Keratinocyte (primary cell): ENCODE measurements around the gene DNAAF6. TPM values are rescaled to one million over a fixed set of nuclear protein-coding genes. Genes with fewer than 3 reads are reported as not detected.

Source experiments
- DNase-seq: peaks from one replicate; pipeline ENCODE4 v3.0.0-alpha.2; 2011; ENCODE audit warnings: low read depth, missing footprints, low spot score
- FAIRE-seq: peaks from 2 replicates; lab custom pipeline; 2011; peaks lifted over from hg19 to GRCh38; lab: Jason Lieb, UNC
- H2AFZ ChIP-seq: 2 replicates; pipeline ENCODE4 v1.6.0; 2012; ENCODE audit warnings: low read length, control low read depth, inconsistent platforms; ENCODE audit not compliant: control insufficient read depth
- H3K27ac ChIP-seq: 2 replicates; pipeline ENCODE4 v1.5.1; 2011; ENCODE audit warnings: low read length; ENCODE audit not compliant: control insufficient read depth, insufficient read depth
- H3K27me3 ChIP-seq: 3 replicates; pipeline ENCODE4 v1.6.0; 2011; ENCODE audit warnings: low read length; ENCODE audit not compliant: control insufficient read depth, insufficient read depth; ENCODE audit errors: extremely low read depth
- H3K36me3 ChIP-seq, 2 experiments: 2 replicates in 1 of 2; 3 replicates in 1 of 2; pipeline ENCODE4 v1.5.1; 2011; ENCODE audit warnings: low read length in 2 of 2, mild to moderate bottlenecking in 1 of 2; ENCODE audit not compliant: control insufficient read depth in 2 of 2, insufficient read depth in 2 of 2; ENCODE audit errors: extremely low read depth in 1 of 2
- H3K4me1 ChIP-seq: 3 replicates; pipeline ENCODE4 v1.5.1; 2011; ENCODE audit warnings: low read length; ENCODE audit not compliant: control insufficient read depth, insufficient read depth; ENCODE audit errors: extremely low read depth
- H3K4me2 ChIP-seq: 3 replicates; pipeline ENCODE4 v1.6.0; 2011; ENCODE audit warnings: low read depth, low read length; ENCODE audit not compliant: control insufficient read depth, insufficient read depth; ENCODE audit errors: extremely low read depth
- H3K4me3 ChIP-seq, 3 experiments: fragments of 200-600 bp in 1 of 3; sonication (generic) in 1 of 3; 2 replicates in 2 of 3; 3 replicates in 1 of 3; pipeline ENCODE4 v1.5.1; 2011 to 2016; ENCODE audit warnings: low read length in 3 of 3, mild to moderate bottlenecking in 3 of 3, control low read depth in 2 of 3, inconsistent platforms in 1 of 3, low read depth in 1 of 3, mixed read lengths in 1 of 3, mixed run types in 1 of 3, moderate library complexity in 1 of 3; ENCODE audit not compliant: control insufficient read depth in 2 of 3, insufficient read depth in 2 of 3; ENCODE audit errors: extremely low read depth in 1 of 3
- H3K79me2 ChIP-seq: 2 replicates; pipeline ENCODE4 v1.6.0; 2012; ENCODE audit warnings: low read length; ENCODE audit not compliant: control insufficient read depth, insufficient read depth
- H3K9ac ChIP-seq: 3 replicates; pipeline ENCODE4 v1.6.0; 2011; ENCODE audit warnings: low read length; ENCODE audit not compliant: control insufficient read depth, insufficient read depth; ENCODE audit errors: extremely low read depth
- H3K9me1 ChIP-seq: 3 replicates; pipeline ENCODE4 v1.6.0; 2011; ENCODE audit warnings: low read length; ENCODE audit not compliant: control insufficient read depth, insufficient read depth; ENCODE audit errors: extremely low read depth
- H3K9me3 ChIP-seq: 2 replicates; pipeline ENCODE4 v1.5.1; 2012; ENCODE audit warnings: low read depth, low read length; ENCODE audit not compliant: control insufficient read depth
- H4K20me1 ChIP-seq: 3 replicates; pipeline ENCODE4 v1.6.0; 2011; ENCODE audit warnings: low read length; ENCODE audit not compliant: control insufficient read depth, insufficient read depth; ENCODE audit errors: extremely low read depth
- EZH2 ChIP-seq: IDR thresholded peaks from one replicate; pipeline ENCODE4 v1.6.1; 2012; ENCODE audit warnings: inconsistent platforms, mild to moderate bottlenecking, low read length, moderate library complexity
- dilution Hi-C: fragments of 300-500 bp; cut with MboI; formaldehyde crosslinking; loops from one replicate; pipeline ENCODE4 v1.7.0; 2020; ENCODE audit warnings: low sequenced_read_pairs; ENCODE audit not compliant: extremely low pct_ligation_motif_present
- polyA plus RNA-seq, 5 experiments: library from polyadenylated mRNA; depleted of rRNA in 3 of 5; stranded (reverse) in 3 of 5; stranded (forward) in 1 of 5; unstranded in 1 of 5; fragments of >200 nt; gene quantifications; 1 replicate in 1 of 5; 2 replicates in 3 of 5; 3 replicates in 1 of 5; pipeline versions ENCODE4 v1.2.1 to v1.2.3, GENCODE V29; 2011 to 2012; ENCODE audit warnings: missing spikeins in 2 of 5, low read depth in 1 of 5, low replicate concordance in 1 of 5
- TF ChIP-seq, protein P1 (sequence below), 3 experiments: IDR thresholded peaks in 1 of 3; conservative IDR thresholded peaks in 1 of 3; optimal IDR thresholded peaks in 1 of 3; 2 replicates in 2 of 3; 3 replicates in 1 of 3; pipeline versions ENCODE3 to v1.5.1; 2011; ENCODE audit warnings: low read length in 3 of 3, mild to moderate bottlenecking in 3 of 3, moderate library complexity in 2 of 3, control low read depth in 1 of 3, inconsistent platforms in 1 of 3; ENCODE audit not compliant: insufficient read depth in 2 of 3; ENCODE audit errors: extremely low read depth in 1 of 3

Gene DNAAF6
- polyA plus RNA-seq, 1 donor (not counting 4 experiments of a cell fraction or from before 2014, with no cell fraction given): not detected

DNA sequence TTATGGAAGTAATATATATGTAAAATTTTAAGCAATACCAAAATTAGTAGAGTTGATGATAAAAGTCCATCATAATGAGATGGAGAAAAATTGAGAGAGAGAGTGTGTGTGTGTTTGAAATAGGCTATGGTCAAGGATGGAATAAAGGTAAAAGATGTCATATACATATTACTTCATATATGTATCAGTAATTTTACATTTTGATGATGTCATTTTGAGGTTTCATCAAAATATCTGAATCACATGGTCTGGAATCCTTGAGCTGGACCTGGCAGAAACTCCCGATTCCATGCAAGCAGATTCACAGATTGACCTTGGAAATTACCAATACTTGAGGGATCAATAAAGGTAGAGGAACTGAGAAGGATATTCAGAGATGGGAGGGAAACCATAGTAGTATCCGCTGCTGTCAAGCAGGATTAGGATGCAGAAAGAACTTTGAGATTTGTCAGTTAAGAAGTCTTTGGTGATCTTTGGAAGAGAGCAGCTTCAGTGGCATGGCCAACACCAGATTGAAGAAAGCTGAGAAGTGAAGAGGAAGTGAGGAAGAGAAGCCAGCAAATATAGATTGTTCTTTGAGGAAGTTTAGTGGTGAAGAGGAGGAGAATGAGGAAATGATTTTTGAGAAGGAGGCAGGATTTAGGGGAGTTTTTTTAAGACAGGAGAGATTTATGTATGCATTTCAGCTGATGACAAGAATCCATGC lies 21.5 kb downstream of the DNAAF6 start:
- no peaks in the 10 kb centered on the region for H3K9me1 ChIP-seq
- no peak for FAIRE-seq
- no peak for DNase-seq
- no peaks in the 10 kb centered on the region for H3K9me3 ChIP-seq
- H3K27me3 ChIP-seq: no peaks in the 10 kb centered on the region
- H3K79me2 ChIP-seq: no peaks in the 10 kb centered on the region
- H3K4me1 ChIP-seq: no peaks in the 10 kb centered on the region
- no peaks in the 10 kb centered on the region for H3K36me3 ChIP-seq
- no peak overlapping the region for H3K4me2 ChIP-seq
- H3K9ac ChIP-seq: no peak overlapping the region
- H2AFZ ChIP-seq: no peak overlapping the region
- dilution Hi-C loops: no loop called here
- no peak overlapping the region for H3K4me3 ChIP-seq
- no peak overlapping the region for H3K27ac ChIP-seq
- TF ChIP-seq EZH2: no peak
- TF ChIP-seq, protein P1, sequence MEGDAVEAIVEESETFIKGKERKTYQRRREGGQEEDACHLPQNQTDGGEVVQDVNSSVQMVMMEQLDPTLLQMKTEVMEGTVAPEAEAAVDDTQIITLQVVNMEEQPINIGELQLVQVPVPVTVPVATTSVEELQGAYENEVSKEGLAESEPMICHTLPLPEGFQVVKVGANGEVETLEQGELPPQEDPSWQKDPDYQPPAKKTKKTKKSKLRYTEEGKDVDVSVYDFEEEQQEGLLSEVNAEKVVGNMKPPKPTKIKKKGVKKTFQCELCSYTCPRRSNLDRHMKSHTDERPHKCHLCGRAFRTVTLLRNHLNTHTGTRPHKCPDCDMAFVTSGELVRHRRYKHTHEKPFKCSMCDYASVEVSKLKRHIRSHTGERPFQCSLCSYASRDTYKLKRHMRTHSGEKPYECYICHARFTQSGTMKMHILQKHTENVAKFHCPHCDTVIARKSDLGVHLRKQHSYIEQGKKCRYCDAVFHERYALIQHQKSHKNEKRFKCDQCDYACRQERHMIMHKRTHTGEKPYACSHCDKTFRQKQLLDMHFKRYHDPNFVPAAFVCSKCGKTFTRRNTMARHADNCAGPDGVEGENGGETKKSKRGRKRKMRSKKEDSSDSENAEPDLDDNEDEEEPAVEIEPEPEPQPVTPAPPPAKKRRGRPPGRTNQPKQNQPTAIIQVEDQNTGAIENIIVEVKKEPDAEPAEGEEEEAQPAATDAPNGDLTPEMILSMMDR (optimal IDR thresholded peaks at IDR 0.05 in 1 of 3, IDR thresholded peaks at IDR 0.05 in 1 of 3, conservative IDR thresholded peaks at IDR 0.05 in 1 of 3; ENCODE audit: extremely low read depth in 1 of 3, insufficient read depth in 2 of 3, low read length in 3 of 3): no peak
- H4K20me1 ChIP-seq: no peaks in the 10 kb centered on the region

DNA sequence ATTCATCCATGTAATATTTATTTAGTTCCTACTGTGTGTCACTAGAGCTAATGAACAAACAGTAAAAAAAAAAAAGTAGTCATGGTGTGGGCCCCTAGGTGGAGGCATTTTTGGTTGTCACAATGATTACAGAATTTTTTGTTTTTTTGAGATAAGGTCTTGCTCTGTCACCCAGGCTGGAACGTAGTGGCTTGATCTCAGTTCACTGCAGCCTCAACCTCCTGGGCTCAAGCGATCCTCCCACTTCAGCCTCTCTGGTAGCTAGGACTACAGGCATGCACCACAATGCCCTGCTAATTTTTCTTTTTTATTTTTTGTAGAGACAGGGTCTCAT lies 22.0 kb downstream of the DNAAF6 start:
- Histone ChIP-seq H3K36me3 (no peaks in the 10 kb centered on the region), H3K4me2 (no peak overlapping the region), H3K4me1 (no peaks in the 10 kb centered on the region), H3K27me3 (no peaks in the 10 kb centered on the region), H3K4me3 (no peak overlapping the region), H4K20me1 (no peaks in the 10 kb centered on the region), H3K9ac (no peak overlapping the region), H3K9me1 (no peaks in the 10 kb centered on the region), H3K79me2 (no peaks in the 10 kb centered on the region), H3K27ac (no peak overlapping the region), H3K9me3 (no peaks in the 10 kb centered on the region), H2AFZ (no peak overlapping the region)
- DNase-seq: no peak
- dilution Hi-C loops: no loop called here
- FAIRE-seq: no peak
- TF ChIP-seq, protein P1 (optimal IDR thresholded peaks at IDR 0.05 in 1 of 3, IDR thresholded peaks at IDR 0.05 in 1 of 3, conservative IDR thresholded peaks at IDR 0.05 in 1 of 3; ENCODE audit: extremely low read depth in 1 of 3, insufficient read depth in 2 of 3, low read length in 3 of 3): no peak
- no peak for TF ChIP-seq EZH2
